Vagina (tissue), 2 donors: ENCODE measurements around the gene TMEM248.

Source experiments
- CTCF ChIP-seq, 3 experiments: fragments of 450-650 bp in 2 of 3; fragments of 200-600 bp in 1 of 3; sonication (generic) in 1 of 3; IDR thresholded peaks; one replicate each; pipeline ENCODE4 v1.5.1; 2017 to 2019; ENCODE audit warnings: antibody characterized with exemption in 3 of 3, mild to moderate bottlenecking in 2 of 3, moderate library complexity in 2 of 3
- POLR2A ChIP-seq, 2 donors: fragments of 450-650 bp; IDR thresholded peaks; one replicate each; pipeline ENCODE4 v1.6.1; 2017; ENCODE audit warnings: antibody characterized with exemption in 2 of 2, mild to moderate bottlenecking in 2 of 2, moderate library complexity in 2 of 2
- POLR2AphosphoS5 ChIP-seq, 2 donors: sonication (generic); formaldehyde crosslinking; IDR thresholded peaks; one replicate each; pipeline ENCODE4 v1.9.0; 2017; ENCODE audit warnings: antibody characterized with exemption in 2 of 2, mild to moderate bottlenecking in 2 of 2, low read depth in 1 of 2; ENCODE audit not compliant: insufficient read depth in 1 of 2

GRCh38 chr7:66964411-66964810 lies 43.4 kb downstream of the TMEM248 start:
- TF ChIP-seq CTCF (IDR thresholded peaks at IDR 0.05) (no peak), POLR2AphosphoS5 (IDR thresholded peaks at IDR 0.05; ENCODE audit: insufficient read depth in 1 of 2, low read depth in 1 of 2) (no peak), POLR2A (IDR thresholded peaks at IDR 0.05) (no peak)
